ENCODE results near the gene MIA.
A peak's percentile ranks its signal among the peaks of the same experiment; 100 is the strongest.

Gene MIA

GRCh38 chr19:40806423-40807146 is 31.3 kb downstream of the MIA start (continued):
- no peak for TF ChIP-seq ZNF221 (tag by site-specific recombination; IDR thresholded peaks at IDR 0.05; ENCODE audit: borderline replicate concordance)
- TF ChIP-seq ZNF555 (tag by site-specific recombination; conservative IDR thresholded peaks at IDR 0.05) = no peak
- TF ChIP-seq RBAK (tag by site-specific recombination; IDR thresholded peaks at IDR 0.05) = no peak
- TF ChIP-seq GFI1B (tag by site-specific recombination; IDR thresholded peaks at IDR 0.05) = no peak
- TF ChIP-seq ZNF2 (tag by site-specific recombination; IDR thresholded peaks at IDR 0.05) = peak; percentile 84
- no peak for TF ChIP-seq PRDM6 (tag by site-specific recombination; IDR thresholded peaks at IDR 0.05)
- peak; percentile 99 for TF ChIP-seq ZSCAN23 (tag by site-specific recombination; IDR thresholded peaks at IDR 0.05)
- no peak for TF ChIP-seq ZNF37A (tag by site-specific recombination; IDR thresholded peaks at IDR 0.05)
- TF ChIP-seq ZSCAN30 (tag by site-specific recombination; IDR thresholded peaks at IDR 0.05) = peak; percentile 96
- no peak for TF ChIP-seq ZNF354C (tag by site-specific recombination; IDR thresholded peaks at IDR 0.05; ENCODE audit: borderline replicate concordance, low read depth)
- TF ChIP-seq ZSCAN18 (tag by site-specific recombination; IDR thresholded peaks at IDR 0.05) = peak; percentile 28; the same call in 1 of the 2 replicates
- peak; percentile 94 for TF ChIP-seq KLF9 (tag by site-specific recombination; IDR thresholded peaks at IDR 0.05; ENCODE audit: low read depth)
- no peak for TF ChIP-seq ZNF26 (tag by site-specific recombination; IDR thresholded peaks at IDR 0.05)
- peak; percentile 85 for TF ChIP-seq PATZ1 (tag by site-specific recombination; IDR thresholded peaks at IDR 0.05)
- peak; percentile 67 for TF ChIP-seq WT1 (tag by site-specific recombination; IDR thresholded peaks at IDR 0.05)
- no peak for TF ChIP-seq ELK4 (IDR thresholded peaks at IDR 0.05; ENCODE audit: borderline replicate concordance, low read depth, low read length)
- no peak for TF ChIP-seq ZNF169 (tag by site-specific recombination; IDR thresholded peaks at IDR 0.05)
- TF ChIP-seq ZNF48 (tag by site-specific recombination; IDR thresholded peaks at IDR 0.05) = no peak
- TF ChIP-seq ZNF548 (tag by site-specific recombination; IDR thresholded peaks at IDR 0.05) = no peak
- TF ChIP-seq ZNF660 (tag by site-specific recombination; IDR thresholded peaks at IDR 0.05) = peak; percentile 92; the same call in 1 of the 2 replicates
- TF ChIP-seq ZNF624 (tag by site-specific recombination; IDR thresholded peaks at IDR 0.05) = no peak
- peak; percentile 50; the same call in 1 of the 2 replicates for TF ChIP-seq ZNF654 (tag by site-specific recombination; IDR thresholded peaks at IDR 0.05; ENCODE audit: low read depth)
- no peak for TF ChIP-seq ZNF133 (tag by site-specific recombination; IDR thresholded peaks at IDR 0.05)
- TF ChIP-seq ZNF621 (tag by site-specific recombination; IDR thresholded peaks at IDR 0.05) = no peak
- TF ChIP-seq ZBTB21 (tag by site-specific recombination; IDR thresholded peaks at IDR 0.05) = 0 out of 2 replicates have a peak, but pooled peaks have one; percentile 23
- no peak for TF ChIP-seq ZNF777 (tag by site-specific recombination; IDR thresholded peaks at IDR 0.05; ENCODE audit: borderline replicate concordance)
- TF ChIP-seq ZFHX2 (tag by site-specific recombination; conservative IDR thresholded peaks at IDR 0.05) = peak; percentile 88
- TF ChIP-seq ZNF843 (tag by site-specific recombination; IDR thresholded peaks at IDR 0.05) = peak; percentile 69
- no peak for TF ChIP-seq ZNF426 (tag by site-specific recombination; IDR thresholded peaks at IDR 0.05)
- TF ChIP-seq SCRT1 (tag by site-specific recombination; IDR thresholded peaks at IDR 0.05; ENCODE audit: borderline replicate concordance) = no peak
- no peak for TF ChIP-seq GLI4 (tag by site-specific recombination; IDR thresholded peaks at IDR 0.05)
- peak; percentile 81 for TF ChIP-seq EGR2 (tag by site-specific recombination; IDR thresholded peaks at IDR 0.05; ENCODE audit: low read depth)
- no peak for TF ChIP-seq ZNF114 (tag by site-specific recombination; IDR thresholded peaks at IDR 0.05)
- TF ChIP-seq ZNF629 (tag by site-specific recombination; IDR thresholded peaks at IDR 0.05) = peak; percentile 82
- no peak for TF ChIP-seq ZNF514 (tag by site-specific recombination; IDR thresholded peaks at IDR 0.05)
